Measurements from ENCODE around the gene KIF5B.

KIF5B gene

GRCh38 chr10:31999836-32000235, 56.4 kb downstream of the KIF5B start:
- Histone ChIP-seq H3K36me3 (ENCODE audit: insufficient read depth, low read length) (no peaks in the 10 kb centered on the region), H3K4me1 (ENCODE audit: insufficient read depth, low read length, severe bottlenecking) (no peaks in the 10 kb centered on the region), H3K9ac (ENCODE audit: low read length) (no peak overlapping the region), H3K79me2 (ENCODE audit: insufficient read depth, low read length) (no peaks in the 10 kb centered on the region), H3K9me2 (ENCODE audit: low read depth, low read length) (no peaks in the 10 kb centered on the region), H3K9me3 (ENCODE audit: low read length) (no peaks in the 10 kb centered on the region), H3K4me2 (ENCODE audit: low read length) (no peak overlapping the region), H4K20me1 (ENCODE audit: insufficient read depth, low read length) (no peaks in the 10 kb centered on the region), H3K4me3 (ENCODE audit: low read depth, low read length, poor library complexity, severe bottlenecking) (no peak overlapping the region), H3K27ac (ENCODE audit: low read depth, low read length, poor library complexity, severe bottlenecking) (no peak overlapping the region), H2AFZ (ENCODE audit: low read length) (no peak overlapping the region), H3K27me3 (ENCODE audit: insufficient read depth, low read length) (no peaks in the 10 kb centered on the region), H3F3A (ENCODE audit: insufficient read depth, low read length) (no peaks in the 10 kb centered on the region)
- no peak for TF ChIP-seq CTCF (IDR thresholded peaks at IDR 0.05; ENCODE audit: low read length)
- no peak for TF ChIP-seq EZH2 (IDR thresholded peaks at IDR 0.05; ENCODE audit: borderline replicate concordance, low read length)

- Histone ChIP-seq H3K27me3 (ENCODE audit: insufficient read depth, low read length) (no peaks in the 10 kb centered on the region), H3F3A (ENCODE audit: insufficient read depth, low read length) (no peaks in the 10 kb centered on the region), H3K36me3 (ENCODE audit: insufficient read depth, low read length) (no peaks in the 10 kb centered on the region), H3K9me2 (ENCODE audit: low read depth, low read length) (no peaks in the 10 kb centered on the region), H3K4me2 (ENCODE audit: low read length) (no peak overlapping the region), H3K4me3 (ENCODE audit: low read depth, low read length, poor library complexity, severe bottlenecking) (no peak overlapping the region), H4K20me1 (ENCODE audit: insufficient read depth, low read length) (no peaks in the 10 kb centered on the region), H3K9me3 (ENCODE audit: low read length) (no peaks in the 10 kb centered on the region), H3K4me1 (ENCODE audit: insufficient read depth, low read length, severe bottlenecking) (no peaks in the 10 kb centered on the region), H2AFZ (ENCODE audit: low read length) (no peak overlapping the region), H3K9ac (ENCODE audit: low read length) (no peak overlapping the region), H3K79me2 (ENCODE audit: insufficient read depth, low read length) (no peaks in the 10 kb centered on the region), H3K27ac (ENCODE audit: low read depth, low read length, poor library complexity, severe bottlenecking) (no peak overlapping the region)
- no peak for TF ChIP-seq CTCF (IDR thresholded peaks at IDR 0.05; ENCODE audit: low read length)
- TF ChIP-seq EZH2 (IDR thresholded peaks at IDR 0.05; ENCODE audit: borderline replicate concordance, low read length): no peak
These were observed 57.1 kb downstream of the KIF5B start for GRCh38 chr10:31999070-31999660.

- Histone ChIP-seq H3K27ac (ENCODE audit: low read depth, low read length, poor library complexity, severe bottlenecking) (no peak overlapping the region), H2AFZ (ENCODE audit: low read length) (no peak overlapping the region), H3K9me3 (ENCODE audit: low read length) (no peaks in the 10 kb centered on the region), H3K9ac (ENCODE audit: low read length) (no peak overlapping the region), H3K36me3 (ENCODE audit: insufficient read depth, low read length) (no peaks in the 10 kb centered on the region), H3K27me3 (ENCODE audit: insufficient read depth, low read length) (no peaks in the 10 kb centered on the region), H3K4me3 (ENCODE audit: low read depth, low read length, poor library complexity, severe bottlenecking) (no peak overlapping the region), H3F3A (ENCODE audit: insufficient read depth, low read length) (no peaks in the 10 kb centered on the region), H3K4me1 (ENCODE audit: insufficient read depth, low read length, severe bottlenecking) (no peaks in the 10 kb centered on the region), H3K4me2 (ENCODE audit: low read length) (no peak overlapping the region), H4K20me1 (ENCODE audit: insufficient read depth, low read length) (no peaks in the 10 kb centered on the region), H3K79me2 (ENCODE audit: insufficient read depth, low read length) (no peaks in the 10 kb centered on the region), H3K9me2 (ENCODE audit: low read depth, low read length) (no peaks in the 10 kb centered on the region)
- TF ChIP-seq EZH2 (IDR thresholded peaks at IDR 0.05; ENCODE audit: borderline replicate concordance, low read length): no peak
- no peak for TF ChIP-seq CTCF (IDR thresholded peaks at IDR 0.05; ENCODE audit: low read length)
These were observed 61.3 kb downstream of the KIF5B start for GRCh38 chr10:31994926-31995325.

All from OCI-LY1 (cell line).